Activated T-helper 2 cell treated with anti-CD3 and anti-CD28 coated beads, Interferon-gamma antibody, Interleukin-2, Interleukin-4, amounts not matched to agents 10 μg/mL and 5 μg/mL and 100 μg/mL, durations not matched to agents 14 hours and 24 hours and 36 hours (primary cell): ENCODE results near the gene RSL24D1. TPM values are rescaled to one million over a fixed set of nuclear protein-coding genes. Genes with fewer than 3 reads are reported as not detected.

Source experiments
- DNase-seq: peaks from one replicate; pipeline ENCODE4 v3.0.0; 2021; ENCODE audit warnings: low spot score
- H3K27ac Mint-ChIP-seq: one replicate; pipeline ENCODE4 v1.8.0; 2021; ENCODE audit warnings: mixed read lengths
- H3K27me3 Mint-ChIP-seq: one replicate; pipeline ENCODE4 v1.8.0; 2021; ENCODE audit warnings: low read depth, mixed read lengths
- H3K36me3 Mint-ChIP-seq: one replicate; pipeline ENCODE4 v1.8.0; 2021; ENCODE audit warnings: low read depth, mixed read lengths
- H3K4me1 Mint-ChIP-seq: one replicate; pipeline ENCODE4 v1.8.0; 2021; ENCODE audit warnings: low read depth, mixed read lengths
- H3K4me3 Mint-ChIP-seq: one replicate; pipeline ENCODE4 v1.8.0; 2021; ENCODE audit warnings: low read depth, mild to moderate bottlenecking, moderate library complexity, mixed read lengths
- H3K9me3 Mint-ChIP-seq: one replicate; pipeline ENCODE4 v1.8.0; 2021; ENCODE audit warnings: mixed read lengths
- intact Hi-C: fragments of 100-400 bp; cut with micrococcal nuclease; formaldehyde crosslinking; loops from one replicate; pipeline ENCODE4 v1.15.1; 2023
- total RNA-seq: library from RNA; stranded (reverse); gene quantifications from 2 replicates; pipeline ENCODE4 v1.2.3, GENCODE V29; 2022

RSL24D1 gene
- total RNA-seq, 1 donor from 2014 or later: 97.0 TPM

DNA sequence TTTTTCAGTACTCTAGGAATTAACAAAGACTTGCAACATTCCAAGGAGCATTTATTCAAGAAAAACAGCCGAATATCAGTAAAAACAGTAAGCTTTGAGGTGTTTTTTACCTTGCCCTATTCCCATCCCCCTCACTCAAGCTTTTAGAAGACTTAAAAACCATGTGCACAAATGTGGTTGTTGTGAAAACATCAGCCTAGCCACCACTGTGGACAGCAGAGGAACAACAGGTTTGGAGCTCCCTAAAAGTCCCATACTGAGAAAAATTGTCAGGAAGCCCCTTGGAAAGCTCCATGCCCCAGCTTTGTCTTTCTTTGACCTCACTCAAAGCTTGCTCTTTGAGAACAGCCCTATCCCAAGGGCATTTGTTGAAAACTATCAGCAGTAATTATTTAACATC, 34.7 kb upstream of the RSL24D1 start:
- Mint-ChIP-seq H3K9me3 (no peaks in the 10 kb centered on the region), H3K4me1 (peaks cover 18% of the 10 kb centered on the region), H3K4me3 (no peak overlapping the region), H3K36me3 (peaks cover 66% of the 10 kb centered on the region), H3K27me3 (no peaks in the 10 kb centered on the region), H3K27ac (no peak overlapping the region)
- no peak for DNase-seq
- intact Hi-C loops: no loop called here

DNA sequence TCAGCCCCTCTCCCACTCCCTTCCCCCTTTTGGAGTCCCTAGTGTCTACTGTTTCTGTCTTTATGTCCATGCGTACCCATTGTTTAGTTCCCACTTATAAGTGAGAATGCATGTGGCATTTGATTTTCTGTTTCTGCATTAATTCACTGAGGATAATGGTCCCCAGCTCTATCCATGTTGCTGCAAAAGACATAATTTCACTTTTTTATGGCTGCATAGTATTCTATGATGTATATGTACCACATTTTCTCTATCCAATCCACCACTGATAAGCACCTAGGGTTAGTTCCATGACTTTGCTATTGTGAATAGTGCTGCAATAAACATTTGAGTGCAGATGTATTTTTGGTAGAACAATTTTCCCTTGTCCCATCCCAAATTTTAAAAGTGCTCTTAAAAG, 34.2 kb upstream of the RSL24D1 start:
- intact Hi-C loops: no loop called here
- no peak overlapping the region for H3K27ac Mint-ChIP-seq
- H3K4me3 Mint-ChIP-seq: no peak overlapping the region

DNA sequence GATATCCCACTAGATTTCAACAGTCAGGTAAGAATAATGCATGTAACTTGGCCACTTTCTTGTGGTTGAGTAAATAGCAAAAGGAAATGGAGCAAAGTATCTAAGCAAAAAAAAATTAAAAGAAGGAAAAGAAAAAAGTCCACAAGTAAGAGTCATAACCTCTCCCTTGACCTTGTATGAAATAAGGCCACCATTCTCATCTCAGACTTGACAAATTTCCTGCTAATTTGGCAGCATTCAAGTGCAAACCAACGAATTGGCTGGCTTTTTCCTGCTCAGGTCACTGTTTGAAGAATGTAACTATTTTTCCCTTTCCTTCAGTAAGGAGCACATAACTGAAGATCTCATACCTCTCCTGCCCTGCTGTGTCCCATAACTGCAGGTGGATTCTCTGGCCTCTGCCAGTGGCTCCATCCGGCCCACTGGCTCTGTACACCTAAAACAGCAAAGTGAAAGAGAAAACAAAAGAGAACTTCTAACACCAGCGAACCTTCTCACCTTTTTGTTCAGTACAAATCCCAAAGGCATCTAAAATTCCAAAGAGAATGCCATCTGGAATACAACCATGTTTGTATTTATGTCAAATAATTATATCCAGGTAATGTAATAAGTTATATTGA, 33.4 kb upstream of the RSL24D1 start:
- H3K4me1 Mint-ChIP-seq: peaks cover 20% of the 10 kb centered on the region
- H3K4me3 Mint-ChIP-seq: no peak overlapping the region

More for the DNA sequence above, 34.2 kb upstream of the RSL24D1 start:
- H3K36me3 Mint-ChIP-seq: peaks cover 69% of the 10 kb centered on the region
- no peaks in the 10 kb centered on the region for H3K27me3 Mint-ChIP-seq
- H3K4me1 Mint-ChIP-seq: peaks cover 19% of the 10 kb centered on the region
- no peaks in the 10 kb centered on the region for H3K9me3 Mint-ChIP-seq
- no peak for DNase-seq

DNA sequence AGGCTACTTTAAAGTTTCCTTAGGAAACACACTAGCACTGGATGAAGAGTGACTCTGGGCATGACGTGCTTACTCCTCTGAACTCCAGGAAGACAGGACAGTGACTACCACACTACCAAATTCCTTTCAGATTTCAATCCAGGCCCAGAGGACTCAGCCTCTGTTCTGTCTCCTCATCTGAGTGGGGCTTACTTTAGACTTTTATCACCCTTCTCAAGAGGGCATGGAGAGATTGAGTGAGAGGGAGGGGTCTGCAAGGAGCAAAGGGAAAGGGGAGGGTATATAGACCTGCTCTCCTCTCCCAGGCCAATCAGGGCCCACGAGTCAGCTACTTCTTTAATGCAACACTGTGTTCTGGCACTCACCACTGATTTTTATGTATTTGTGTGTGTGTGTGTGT, 29.4 kb upstream of the RSL24D1 start:
- Mint-ChIP-seq H3K27ac (no peak overlapping the region), H3K36me3 (peaks cover 71% of the 10 kb centered on the region), H3K9me3 (no peaks in the 10 kb centered on the region), H3K4me3 (no peak overlapping the region), H3K4me1 (peaks cover 52% of the 10 kb centered on the region), H3K27me3 (no peaks in the 10 kb centered on the region)
- no peak for DNase-seq
- intact Hi-C loops: no loop called here

More for the DNA sequence above, 33.4 kb upstream of the RSL24D1 start:
- Mint-ChIP-seq H3K36me3 (peaks cover 68% of the 10 kb centered on the region), H3K27me3 (no peaks in the 10 kb centered on the region), H3K27ac (no peak overlapping the region), H3K9me3 (no peaks in the 10 kb centered on the region)
- intact Hi-C loops: no loop called here
- no peak for DNase-seq

DNA sequence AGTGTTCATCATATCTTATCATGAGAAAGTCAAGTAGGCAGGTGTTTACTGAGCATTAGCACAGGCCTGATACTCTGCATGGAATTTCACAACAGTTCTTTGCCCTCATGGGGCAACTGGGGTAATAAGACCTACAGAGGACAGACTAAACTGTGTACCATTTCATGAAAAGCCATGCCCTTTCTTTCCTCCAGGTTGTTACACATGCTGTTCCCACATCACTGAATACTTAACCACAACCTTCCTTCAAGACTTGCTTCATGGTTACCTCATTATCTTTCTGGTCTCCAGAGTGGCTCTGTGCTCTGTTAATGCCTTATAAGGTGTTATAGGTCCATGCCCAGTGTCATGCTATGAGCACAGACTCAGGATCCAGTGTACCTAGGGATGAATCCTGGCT, 28.2 kb upstream of the RSL24D1 start:
- Mint-ChIP-seq H3K36me3 (peaks cover 70% of the 10 kb centered on the region), H3K4me1 (peaks cover 49% of the 10 kb centered on the region), H3K27ac (peak overlapping the region; percentile 38), H3K27me3 (no peaks in the 10 kb centered on the region), H3K9me3 (no peaks in the 10 kb centered on the region), H3K4me3 (no peak overlapping the region)
- DNase-seq: no peak
- intact Hi-C loops: loop anchor here (5.0 kb wide), 1 partner anchor 32 kb away; no protein-coding TSS in a partner anchor

DNA sequence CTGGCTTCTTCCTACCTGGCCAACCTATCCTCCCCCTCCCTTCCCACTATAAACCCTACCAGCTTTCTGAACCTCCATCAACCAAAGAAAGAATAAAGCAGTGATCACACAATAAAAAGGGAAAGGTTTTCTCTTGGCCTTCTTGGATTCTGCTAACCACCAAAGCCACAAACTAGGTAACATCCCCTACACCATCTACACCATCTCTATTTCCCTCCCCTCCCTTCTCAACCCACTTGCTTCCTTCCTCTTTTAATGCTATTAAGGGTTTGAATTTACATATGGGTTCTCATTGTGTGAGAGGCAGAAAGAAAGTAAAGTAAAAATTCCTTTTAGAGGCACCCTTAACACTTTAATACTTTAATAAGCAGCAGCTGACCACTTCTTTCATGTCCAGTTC, 25.8 kb upstream of the RSL24D1 start:
- intact Hi-C loops: loop anchor here (5.0 kb wide), 1 partner anchor 35 kb away; no protein-coding TSS in a partner anchor
- H3K27ac Mint-ChIP-seq: peak overlapping the region; percentile 89
- DNase-seq: no peak
- H3K4me1 Mint-ChIP-seq: peaks cover 61% of the 10 kb centered on the region
- H3K36me3 Mint-ChIP-seq: peaks cover 72% of the 10 kb centered on the region
- H3K4me3 Mint-ChIP-seq: peak overlapping the region; percentile 28
- no peaks in the 10 kb centered on the region for H3K9me3 Mint-ChIP-seq
- H3K27me3 Mint-ChIP-seq: no peaks in the 10 kb centered on the region

DNA sequence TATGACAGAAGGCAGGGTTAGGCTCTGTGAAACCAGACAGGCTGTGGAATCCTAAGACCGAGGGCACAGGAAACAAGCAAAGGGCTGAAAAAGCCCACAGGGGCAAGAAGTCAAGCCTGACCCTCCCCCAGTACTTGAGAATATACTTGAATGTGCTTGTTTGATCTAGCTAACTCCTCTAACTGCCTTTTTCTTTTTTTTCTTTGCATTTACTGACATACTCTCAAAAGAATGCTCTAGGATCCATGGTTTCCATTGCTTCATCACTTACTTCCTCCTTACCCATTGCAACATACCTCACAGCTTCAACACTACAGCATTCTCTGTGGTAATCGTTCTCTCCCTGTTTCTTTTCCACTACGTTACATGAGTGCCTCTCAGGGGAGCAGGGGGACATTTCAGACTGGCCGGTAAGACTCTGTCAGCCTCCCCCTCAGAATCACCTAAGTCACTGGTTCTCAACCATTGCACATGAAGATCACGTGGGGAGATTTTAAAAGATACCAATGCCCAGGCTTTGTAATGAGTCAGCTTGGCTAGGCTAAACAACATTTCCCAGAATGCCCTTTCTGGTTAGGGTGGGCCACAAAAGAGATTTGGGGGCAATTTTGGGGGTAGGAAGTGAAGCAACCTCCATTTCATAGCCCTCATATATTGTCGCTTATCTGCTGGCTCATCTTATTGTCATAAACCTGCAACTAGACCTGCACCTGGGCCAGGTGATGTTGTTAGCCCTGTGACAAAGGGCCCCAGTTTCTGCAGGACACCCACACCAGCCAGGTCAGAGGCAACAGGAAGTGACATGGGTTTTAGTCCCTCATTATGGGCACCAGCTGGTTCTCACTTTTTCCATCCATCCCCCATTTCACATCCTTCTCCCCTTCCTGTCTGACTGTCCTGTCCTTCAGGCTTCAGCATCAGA, 24.6 kb upstream of the RSL24D1 start:
- H3K4me1 Mint-ChIP-seq: peaks cover 61% of the 10 kb centered on the region
- H3K9me3 Mint-ChIP-seq: no peaks in the 10 kb centered on the region
- DNase-seq: no peak
- peak overlapping the region; percentile 89 for H3K27ac Mint-ChIP-seq
- intact Hi-C loops: loop anchor here (1.0 to 5.0 kb wide), 3 partner anchors 16 to 58 kb away; no protein-coding TSS in a partner anchor
- peaks cover 71% of the 10 kb centered on the region for H3K36me3 Mint-ChIP-seq
- no peaks in the 10 kb centered on the region for H3K27me3 Mint-ChIP-seq
- peak overlapping the region; percentile 23 for H3K4me3 Mint-ChIP-seq

DNA sequence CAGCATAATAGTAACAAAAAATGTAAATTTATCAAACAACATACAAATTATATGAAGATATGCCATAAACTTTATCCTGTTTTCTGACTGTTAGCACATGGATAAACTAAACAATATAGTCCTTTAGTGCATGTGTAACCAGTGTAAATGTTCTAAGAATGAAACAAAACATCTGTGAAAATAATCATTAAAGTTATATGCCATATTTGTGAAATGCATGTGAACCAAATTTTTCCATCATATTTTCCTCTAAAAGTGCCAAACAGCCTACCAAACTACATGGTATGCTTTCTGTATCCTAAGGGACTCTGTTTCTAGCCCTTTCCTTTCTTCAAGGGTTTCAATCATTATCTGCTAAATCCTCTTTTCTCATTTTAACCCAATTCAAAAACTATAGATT, 23.9 kb upstream of the RSL24D1 start:
- intact Hi-C loops: loop anchor here (1.0 to 5.0 kb wide), 3 partner anchors 17 to 59 kb away; no protein-coding TSS in a partner anchor
- Mint-ChIP-seq H3K27me3 (no peaks in the 10 kb centered on the region), H3K9me3 (no peaks in the 10 kb centered on the region), H3K4me3 (no peak overlapping the region), H3K27ac (peak overlapping the region; percentile 89), H3K4me1 (peaks cover 57% of the 10 kb centered on the region), H3K36me3 (peaks cover 64% of the 10 kb centered on the region)
- DNase-seq: no peak

DNA sequence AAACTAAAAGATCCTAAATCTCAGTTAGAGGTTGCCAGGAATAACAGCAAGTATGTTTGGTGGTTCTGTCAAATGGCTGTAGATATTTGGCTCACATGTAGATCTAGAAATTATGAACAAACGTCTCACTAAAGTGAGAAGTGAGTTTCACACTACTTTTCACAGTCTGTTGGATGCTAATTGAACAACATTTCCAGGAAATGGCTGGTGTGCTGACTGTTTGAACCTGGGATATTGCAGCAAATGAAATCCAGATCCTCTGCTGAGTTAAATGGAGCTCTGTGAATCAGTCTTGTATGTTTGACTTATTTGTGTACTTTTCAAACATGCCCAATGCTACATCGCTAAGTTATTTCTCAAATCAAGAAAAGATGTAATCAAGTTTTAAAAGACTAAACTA, 21.3 kb upstream of the RSL24D1 start:
- Mint-ChIP-seq H3K4me3 (no peak overlapping the region), H3K27me3 (no peaks in the 10 kb centered on the region), H3K4me1 (peaks cover 41% of the 10 kb centered on the region), H3K9me3 (no peaks in the 10 kb centered on the region), H3K27ac (no peak overlapping the region), H3K36me3 (peaks cover 55% of the 10 kb centered on the region)
- DNase-seq: no peak
- intact Hi-C loops: loop anchor here (1.0 to 5.0 kb wide), 3 partner anchors 21 to 219 kb away; partner anchors contain the start of gene RSL24D1

DNA sequence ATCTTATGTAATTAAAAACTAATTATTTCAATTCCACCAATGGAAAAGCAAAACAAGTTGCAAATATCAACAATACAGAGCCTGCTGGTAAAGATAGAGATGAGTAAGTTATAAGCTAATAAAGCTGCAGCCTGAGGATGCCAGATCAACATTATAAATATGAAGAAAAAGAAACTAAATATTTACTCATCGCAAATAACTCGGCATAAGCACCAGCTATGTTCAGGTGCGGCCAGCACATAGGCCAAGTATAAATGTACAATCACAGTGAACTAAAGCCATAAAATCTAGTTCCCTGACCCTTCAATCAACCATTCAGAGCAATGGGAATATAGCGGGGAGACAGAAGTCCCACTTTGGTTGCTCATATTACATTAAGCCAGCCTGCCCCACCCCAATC, 7.7 kb upstream of the RSL24D1 start:
- H3K4me3 Mint-ChIP-seq: no peak overlapping the region
- no peak overlapping the region for H3K27ac Mint-ChIP-seq
- no peaks in the 10 kb centered on the region for H3K27me3 Mint-ChIP-seq
- peaks cover 18% of the 10 kb centered on the region for H3K36me3 Mint-ChIP-seq
- DNase-seq: no peak
- peaks cover under 1% of the 10 kb centered on the region for H3K9me3 Mint-ChIP-seq
- intact Hi-C loops: no loop called here
- peaks cover 4% of the 10 kb centered on the region for H3K4me1 Mint-ChIP-seq

DNA sequence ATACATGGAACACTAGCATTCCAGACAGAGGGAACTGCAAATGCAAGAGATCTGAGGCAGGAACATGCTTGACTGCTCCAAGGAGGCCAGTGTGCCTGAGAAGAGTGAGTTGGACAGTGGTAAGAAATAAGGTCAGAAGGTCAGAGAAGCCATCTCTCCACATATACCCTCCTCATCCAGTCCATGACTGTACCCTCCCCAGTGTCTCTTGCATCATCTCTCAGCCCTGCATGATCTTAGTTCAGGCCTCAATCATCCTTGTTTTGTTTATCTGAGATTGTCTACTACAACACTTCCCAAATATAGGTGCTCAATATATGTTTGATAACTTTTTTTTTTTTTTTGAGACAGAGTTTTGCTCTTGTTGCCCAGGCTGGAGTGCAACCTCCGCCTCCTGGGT, 5.5 kb upstream of the RSL24D1 start:
- no peak for DNase-seq
- intact Hi-C loops: no loop called here
- no peak overlapping the region for H3K27ac Mint-ChIP-seq

DNA sequence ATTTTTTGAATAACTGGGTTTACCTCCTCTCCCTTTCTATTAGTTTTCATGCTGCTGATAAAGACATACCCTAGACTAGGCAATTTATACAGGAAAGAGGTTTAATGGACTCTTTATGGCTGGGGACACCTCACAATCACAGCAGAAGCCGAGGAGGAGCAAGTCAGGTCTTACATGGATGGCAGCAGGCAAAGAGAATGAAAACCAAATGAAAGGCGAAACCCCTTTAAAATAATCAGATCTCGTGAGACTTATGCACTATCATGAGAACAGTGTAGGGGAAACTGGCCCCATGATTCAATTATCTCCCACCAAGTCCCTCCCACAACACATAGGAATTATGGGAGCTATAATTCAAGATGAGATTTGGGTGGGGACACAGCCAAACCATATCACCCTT, 2.0 kb upstream of the RSL24D1 start:
- H3K9me3 Mint-ChIP-seq: peaks cover 11% of the 10 kb centered on the region
- no peak for DNase-seq
- intact Hi-C loops: no loop called here
- peak overlapping the region; percentile 27 for H3K4me3 Mint-ChIP-seq
- H3K27me3 Mint-ChIP-seq: no peaks in the 10 kb centered on the region
- H3K27ac Mint-ChIP-seq: no peak overlapping the region
- peaks cover 21% of the 10 kb centered on the region for H3K36me3 Mint-ChIP-seq
- peaks cover 8% of the 10 kb centered on the region for H3K4me1 Mint-ChIP-seq

More for the DNA sequence above, 5.5 kb upstream of the RSL24D1 start:
- H3K27me3 Mint-ChIP-seq: no peaks in the 10 kb centered on the region
- peaks cover 8% of the 10 kb centered on the region for H3K4me1 Mint-ChIP-seq
- peaks cover 11% of the 10 kb centered on the region for H3K9me3 Mint-ChIP-seq
- peaks cover 29% of the 10 kb centered on the region for H3K36me3 Mint-ChIP-seq
- H3K4me3 Mint-ChIP-seq: no peak overlapping the region

DNA sequence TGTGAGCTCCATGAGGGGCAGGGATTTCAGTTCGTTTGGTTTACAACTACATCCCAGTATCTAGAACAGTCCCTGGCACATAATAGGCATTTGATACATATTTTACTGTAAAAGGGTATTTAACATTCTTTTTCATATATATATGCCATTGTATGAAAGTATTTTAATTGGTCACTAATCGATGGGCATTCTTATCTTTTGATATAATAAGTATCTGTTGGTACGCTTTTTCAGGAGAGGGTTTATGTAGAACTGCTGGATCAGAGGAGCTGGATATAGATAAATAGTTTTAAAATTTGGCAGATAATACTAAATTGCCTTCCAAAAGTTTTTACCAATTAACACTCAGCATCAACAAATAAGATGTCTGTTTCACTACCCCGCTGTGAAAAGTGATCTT, 978 bp upstream of the RSL24D1 start:
- DNase-seq: no peak
- intact Hi-C loops: loop anchor here (1.0 to 2.0 kb wide), 4 partner anchors 21 to 211 kb away; partner anchors contain the start of genes CCPG1, PIERCE2, PIGB and PIGBOS1
- peaks cover 27% of the 10 kb centered on the region for H3K36me3 Mint-ChIP-seq
- no peaks in the 10 kb centered on the region for H3K27me3 Mint-ChIP-seq
- no peak overlapping the region for H3K27ac Mint-ChIP-seq
- H3K9me3 Mint-ChIP-seq: peaks cover 11% of the 10 kb centered on the region
- H3K4me1 Mint-ChIP-seq: peaks cover 15% of the 10 kb centered on the region
- no peak overlapping the region for H3K4me3 Mint-ChIP-seq
